CD4-positive, alpha-beta memory T cell (primary cell): ENCODE measurements around the gene ATXN7L1. TPM values are rescaled to one million over a fixed set of nuclear protein-coding genes. Genes with fewer than 3 reads are reported as not detected.
"Not testable (repeated sequence)": the region's sequence is repeated elsewhere in the genome, so short reads cannot be mapped to it uniquely, and the experiment has no call there.

Experiments used
- CTCF ChIA-PET: fragments of 350-600 bp; sonication (Branson Sonifier 250); formaldehyde crosslinking; loops from one replicate; lab custom pipeline; 2021; ENCODE audit warnings: inconsistent platforms; ENCODE audit not compliant: partially characterized antibody; lab: Charles Lee
- POLR2A ChIA-PET: fragments of 350-600 bp; sonication (Branson Sonifier 250); formaldehyde crosslinking; loops from one replicate; lab custom pipeline; 2021; ENCODE audit not compliant: partially characterized antibody; lab: Charles Lee
- DNase-seq, 5 donors: peaks; one replicate each; pipeline versions ENCODE4 v3.0.0 to v3.0.0-alpha.2; 2020 to 2022; ENCODE audit warnings: mixed read lengths in 1 of 5
- H3K27ac ChIP-seq: one replicate; pipeline ENCODE4 v1.7.0; 2013; ENCODE audit warnings: low read depth, low read length
- H3K27me3 ChIP-seq: 2 replicates; pipeline ENCODE4 v1.7.0; 2013; ENCODE audit warnings: mild to moderate bottlenecking, low read length, moderate library complexity; ENCODE audit not compliant: insufficient read depth
- H3K36me3 ChIP-seq: 2 replicates; pipeline ENCODE4 v1.7.0; 2013; ENCODE audit warnings: mild to moderate bottlenecking, low read length, moderate library complexity; ENCODE audit not compliant: insufficient read depth
- H3K4me1 ChIP-seq: 2 replicates; pipeline ENCODE4 v1.7.0; 2013; ENCODE audit warnings: mild to moderate bottlenecking, low read length, moderate library complexity; ENCODE audit not compliant: insufficient read depth
- H3K4me3 ChIP-seq, 2 donors: one replicate each; pipeline ENCODE4 v1.7.0; 2013; ENCODE audit warnings: low read length in 2 of 2, mild to moderate bottlenecking in 1 of 2
- H3K9me3 ChIP-seq, 2 donors: one replicate each; pipeline ENCODE4 v1.7.0; 2013; ENCODE audit warnings: low read length in 2 of 2, control low read depth in 1 of 2; ENCODE audit not compliant: control insufficient read depth in 1 of 2
- H3K27ac Mint-ChIP-seq, 7 donors: one replicate each; pipeline ENCODE4 v1.8.0; 2020 to 2021; ENCODE audit warnings: mixed read lengths in 7 of 7, mild to moderate bottlenecking in 6 of 7, inconsistent platforms in 3 of 7, moderate library complexity in 3 of 7
- H3K27me3 Mint-ChIP-seq, 2 donors: one replicate each; pipeline ENCODE4 v1.8.0; 2020 to 2021; ENCODE audit warnings: mixed read lengths in 2 of 2
- H3K36me3 Mint-ChIP-seq, 2 donors: one replicate each; pipeline ENCODE4 v1.8.0; 2020 to 2021; ENCODE audit warnings: mixed read lengths in 2 of 2, inconsistent platforms in 1 of 2, mild to moderate bottlenecking in 1 of 2
- H3K4me1 Mint-ChIP-seq, 4 donors: one replicate each; pipeline ENCODE4 v1.8.0; 2020 to 2021; ENCODE audit warnings: mixed read lengths in 4 of 4, mild to moderate bottlenecking in 1 of 4
- H3K4me3 Mint-ChIP-seq, 8 donors: one replicate each; pipeline ENCODE4 v1.8.0; 2020 to 2021; ENCODE audit warnings: mixed read lengths in 8 of 8, mild to moderate bottlenecking in 7 of 8, moderate library complexity in 6 of 8, inconsistent platforms in 3 of 8
- H3K9me3 Mint-ChIP-seq, 8 donors: one replicate each; pipeline ENCODE4 v1.8.0; 2020 to 2021; ENCODE audit warnings: mixed read lengths in 8 of 8, mild to moderate bottlenecking in 5 of 8, inconsistent platforms in 3 of 8, moderate library complexity in 1 of 8
- intact Hi-C: fragments of 100-400 bp; cut with micrococcal nuclease; formaldehyde crosslinking; loops from one replicate; pipeline ENCODE4 v1.15.1; 2023
- polyA plus RNA-seq, 2 donors: library from polyadenylated mRNA; unstranded; fragments of 300-500 nt; fragmentation: Illumina TruSeq; gene quantifications; one replicate each; pipeline ENCODE4 v1.2.3, GENCODE V29; 2021
- total RNA-seq, 2 experiments: library from RNA; stranded (reverse); gene quantifications; one replicate each; pipeline ENCODE4 v1.2.3, GENCODE V29; 2021

The ATXN7L1 gene
- total and polyA plus RNA-seq, 4 experiments from 2014 or later: 8.7 to 62.2 (median 42.6) TPM

- Histone ChIP-seq H3K9me3 (no peaks in the 10 kb centered on the region), H3K36me3 (peaks cover 45% of the 10 kb centered on the region), H3K4me1 (no peaks in the 10 kb centered on the region), H3K27ac (no peak overlapping the region), H3K27me3 (no peaks in the 10 kb centered on the region), H3K4me3 (no peak overlapping the region)
- H3K36me3 Mint-ChIP-seq: peaks cover 42 to 57% of the 10 kb centered on the region in 2 donors
- POLR2A ChIA-PET: no interaction called here
- CTCF ChIA-PET: interaction anchor here (1.0 to 1.4 kb wide), 2 partner anchors 11 to 553 kb away, joined by 3 to 5 read pairs; no protein-coding TSS in a partner anchor
- H3K4me1 Mint-ChIP-seq: peaks cover 0 to 2% (median 0%) of the 10 kb centered on the region in 4 donors
- no peak overlapping the region for H3K4me3 Mint-ChIP-seq
- H3K9me3 Mint-ChIP-seq: peaks cover 0 to 3% (median 0%) of the 10 kb centered on the region in 8 donors
- no peak for DNase-seq
- peak overlapping the region in 2 of 7 donors; percentile 0 to 62 for H3K27ac Mint-ChIP-seq
- intact Hi-C loops: no loop called here
- H3K27me3 Mint-ChIP-seq: no peaks in the 10 kb centered on the region
Measured at GRCh38 chr7:105611856-105612775, 264.3 kb downstream of the ATXN7L1 start.

DNA sequence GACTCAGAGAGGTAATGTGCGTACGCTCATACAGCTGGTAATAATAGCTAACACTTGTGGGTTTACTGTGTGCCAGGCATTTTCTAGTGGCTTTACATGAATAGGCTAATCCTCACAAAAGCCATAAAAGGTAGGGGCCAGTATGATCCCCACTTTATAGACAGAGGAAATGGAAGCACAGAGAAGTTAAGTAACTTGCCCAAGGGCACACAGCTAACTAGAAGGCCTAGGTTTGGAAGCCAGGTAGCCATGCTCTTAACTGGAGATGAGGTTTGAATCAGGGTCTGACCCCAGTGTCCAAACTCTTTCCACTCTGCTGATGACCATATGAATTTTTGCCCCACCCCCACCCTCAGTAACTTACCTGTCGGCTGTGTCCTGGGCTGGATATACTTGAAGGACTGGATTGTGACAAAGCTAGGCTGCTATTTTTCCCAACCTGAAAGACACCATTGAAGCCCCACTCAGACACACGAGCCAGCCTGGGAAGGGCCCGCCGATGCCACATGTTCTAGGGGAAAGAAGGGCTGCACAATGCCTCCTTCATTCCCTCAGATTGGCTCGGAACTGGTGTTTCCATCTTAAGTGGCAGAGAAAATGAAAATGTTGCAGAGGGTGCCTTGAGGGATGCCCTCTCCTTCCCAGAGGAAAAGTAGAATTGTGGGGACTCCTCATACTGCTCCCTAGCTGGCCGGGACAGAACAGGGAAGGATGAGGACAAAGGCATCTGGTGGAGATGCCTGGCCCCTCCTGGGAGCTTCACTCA lies 266.1 kb downstream of the ATXN7L1 start:
- H3K27ac Mint-ChIP-seq: peak overlapping the region in 2 of 7 donors; percentile 37 to 88
- no peak overlapping the region for H3K4me3 Mint-ChIP-seq
- Histone ChIP-seq H3K4me1 (no peaks in the 10 kb centered on the region), H3K36me3 (peaks cover 33% of the 10 kb centered on the region), H3K4me3 (no peak overlapping the region), H3K9me3 (no peaks in the 10 kb centered on the region), H3K27ac (no peak overlapping the region), H3K27me3 (no peaks in the 10 kb centered on the region)
- H3K36me3 Mint-ChIP-seq: peaks cover 35 to 46% of the 10 kb centered on the region in 2 donors
- DNase-seq: no peak
- intact Hi-C loops: no loop called here
- H3K4me1 Mint-ChIP-seq: peaks cover 0 to 2% (median 0%) of the 10 kb centered on the region in 4 donors
- ChIA-PET POLR2A (interaction anchor here (1.7 kb wide), 1 partner anchor 10 kb away, joined by 3 read pairs; no protein-coding TSS in a partner anchor), CTCF (no interaction called here)
- no peaks in the 10 kb centered on the region for H3K27me3 Mint-ChIP-seq
- peaks cover 0 to 3% (median 0%) of the 10 kb centered on the region in 8 donors for H3K9me3 Mint-ChIP-seq

DNA sequence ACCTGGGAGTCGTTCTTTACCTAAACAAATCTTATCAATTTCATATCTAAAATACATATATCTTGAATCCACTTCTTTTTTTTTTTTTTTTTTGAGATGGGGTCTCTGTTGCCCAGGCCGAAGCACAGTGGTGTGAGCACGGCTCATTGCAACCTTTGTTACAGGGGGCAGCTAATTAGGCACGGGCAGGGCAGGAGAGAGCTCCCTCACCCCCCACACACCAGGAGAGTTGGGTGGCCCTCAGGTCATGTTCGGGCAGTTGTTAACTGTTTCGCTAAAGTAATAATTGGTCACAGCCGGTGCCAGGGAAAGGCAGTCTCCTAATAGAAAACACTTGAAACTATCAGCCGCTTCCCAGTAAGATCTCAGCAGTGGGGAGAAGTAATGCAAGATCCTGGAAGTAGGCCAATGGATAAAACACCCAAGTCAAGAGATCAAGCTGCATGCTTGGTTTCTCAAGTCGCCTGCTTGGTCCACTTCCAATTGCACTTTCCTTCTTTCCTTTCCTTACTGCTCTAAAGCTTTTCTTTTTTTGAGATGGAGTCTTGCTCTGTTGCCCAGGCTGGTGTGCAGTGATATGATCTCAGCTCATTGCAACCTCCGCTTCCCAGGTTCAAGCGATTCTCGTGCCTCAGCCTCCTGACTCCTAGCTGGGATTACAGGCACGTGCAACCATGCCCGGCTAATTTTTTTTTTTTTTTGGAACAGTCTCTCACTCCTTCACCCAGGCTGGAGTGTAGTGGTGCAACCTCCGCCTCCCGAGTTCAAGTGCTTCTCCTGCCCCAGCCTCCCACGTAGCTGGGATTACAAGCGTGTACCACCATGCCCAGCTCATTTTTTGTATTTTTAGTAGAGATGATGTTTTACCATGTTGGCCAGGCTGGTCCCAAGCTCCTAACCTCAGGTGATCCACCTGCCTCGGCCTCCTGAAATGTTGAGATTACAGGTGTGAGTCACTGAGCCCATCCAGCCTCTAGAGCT lies 273.8 kb downstream of the ATXN7L1 start:
- Mint-ChIP-seq H3K27ac (no peak overlapping the region), H3K36me3 (peaks cover 5 to 15% of the 10 kb centered on the region in 2 donors), H3K27me3 (no peaks in the 10 kb centered on the region), H3K4me3 (no peak overlapping the region), H3K4me1 (peaks cover 0 to 2% (median under 1%) of the 10 kb centered on the region in 4 donors), H3K9me3 (peaks cover 0 to 5% (median 0%) of the 10 kb centered on the region in 8 donors)
- no peak for DNase-seq
- POLR2A ChIA-PET: no interaction called here
- CTCF ChIA-PET: interaction anchor here (0.8 to 1.0 kb wide), 3 partner anchors 12 to 18 kb away, joined by 3 to 4 read pairs (median 3); no protein-coding TSS in a partner anchor
- no peak overlapping the region for H3K27ac ChIP-seq
- intact Hi-C loops: no loop called here
- H3K27me3 ChIP-seq: no peaks in the 10 kb centered on the region
- H3K4me3 ChIP-seq: no peak overlapping the region
- no peaks in the 10 kb centered on the region for H3K9me3 ChIP-seq
- no peaks in the 10 kb centered on the region for H3K36me3 ChIP-seq
- H3K4me1 ChIP-seq: no peaks in the 10 kb centered on the region

GRCh38 chr7:105600720-105601550 lies 275.5 kb downstream of the ATXN7L1 start:
- Mint-ChIP-seq H3K4me3 (no peak overlapping the region), H3K36me3 (peaks cover 1 to 8% of the 10 kb centered on the region in 2 donors), H3K27ac (peak overlapping the region in 2 of 7 donors; percentile 20 to 49), H3K9me3 (peaks cover 0 to 5% (median 0%) of the 10 kb centered on the region in 8 donors), H3K4me1 (peaks cover 0 to 2% (median under 1%) of the 10 kb centered on the region in 4 donors), H3K27me3 (no peaks in the 10 kb centered on the region)
- POLR2A ChIA-PET: no interaction called here
- H3K27ac ChIP-seq: no peak overlapping the region
- DNase-seq: no peak
- intact Hi-C loops: no loop called here
- no peaks in the 10 kb centered on the region for H3K36me3 ChIP-seq
- CTCF ChIA-PET: interaction anchor here (1.4 to 1.5 kb wide), 2 partner anchors 11 to 12 kb away, joined by 4 to 5 read pairs; no protein-coding TSS in a partner anchor
- H3K4me3 ChIP-seq: no peak overlapping the region
- H3K27me3 ChIP-seq: no peaks in the 10 kb centered on the region
- no peaks in the 10 kb centered on the region for H3K4me1 ChIP-seq
- H3K9me3 ChIP-seq: no peaks in the 10 kb centered on the region

DNA sequence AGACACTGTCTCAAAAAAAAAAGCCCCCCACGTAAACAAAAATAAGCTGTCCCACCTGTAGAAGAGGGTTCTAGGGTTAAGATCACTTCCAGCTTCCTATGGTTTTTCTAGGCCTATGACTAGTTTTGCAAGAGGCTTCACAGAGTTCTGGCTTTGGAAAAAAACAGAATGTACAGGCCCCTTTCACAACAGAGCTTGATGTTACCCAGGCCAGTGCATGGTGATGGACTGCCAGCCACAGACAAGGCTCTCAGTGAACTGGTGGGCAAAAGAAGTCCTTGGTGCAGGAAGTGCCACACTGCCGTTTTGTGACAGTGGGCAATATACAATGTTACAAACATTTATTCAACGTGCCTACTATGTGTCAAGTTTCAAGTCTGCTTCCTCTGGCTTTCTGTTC lies 276.8 kb downstream of the ATXN7L1 start:
- peaks cover 0 to 2% (median 0%) of the 10 kb centered on the region in 4 donors for H3K4me1 Mint-ChIP-seq
- peaks cover 0 to 7% of the 10 kb centered on the region in 2 donors for H3K36me3 Mint-ChIP-seq
- intact Hi-C loops: no loop called here
- H3K36me3 ChIP-seq: no peaks in the 10 kb centered on the region
- H3K27ac Mint-ChIP-seq: peak overlapping the region in 1 of 7 donors; percentile 12
- no peaks in the 10 kb centered on the region for H3K27me3 Mint-ChIP-seq
- no peaks in the 10 kb centered on the region for H3K27me3 ChIP-seq
- ChIA-PET CTCF (interaction anchor here (1.1 to 1.4 kb wide), 3 partner anchors 9 to 681 kb away, joined by 3 to 4 read pairs (median 3); partner anchors contain the start of gene RINT1), POLR2A (interaction anchor here (0.9 kb wide), 1 partner anchor 11 kb away, joined by 3 read pairs; no protein-coding TSS in a partner anchor)
- H3K4me3 ChIP-seq: no peak overlapping the region
- H3K9me3 ChIP-seq: no peaks in the 10 kb centered on the region
- H3K4me3 Mint-ChIP-seq: no peak overlapping the region
- no peaks in the 10 kb centered on the region for H3K4me1 ChIP-seq
- no peak overlapping the region for H3K27ac ChIP-seq
- no peak for DNase-seq
- H3K9me3 Mint-ChIP-seq: peaks cover 0 to 5% (median 0%) of the 10 kb centered on the region in 8 donors

DNA sequence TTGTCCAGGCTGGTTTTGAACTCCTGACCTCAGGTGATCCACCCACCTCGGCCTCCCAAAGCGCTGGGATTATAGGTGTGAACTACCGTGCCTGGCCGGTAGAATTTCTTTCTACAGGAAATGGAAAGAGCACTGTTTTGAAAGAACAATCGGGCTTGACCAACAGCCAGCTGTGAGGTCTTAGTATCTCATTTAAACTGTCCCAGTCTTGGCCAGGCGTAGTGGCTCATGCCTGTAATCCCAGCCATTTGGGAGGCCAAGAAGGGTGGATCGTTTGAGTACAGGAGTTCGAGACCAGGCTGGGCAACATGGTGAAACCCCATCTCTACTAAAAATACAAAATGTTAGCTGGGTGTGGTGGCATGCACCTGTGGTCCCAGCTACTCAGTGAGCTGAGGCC lies 277.3 kb downstream of the ATXN7L1 start:
- DNase-seq, H3K27me3 Mint-ChIP-seq, H3K27me3 ChIP-seq, POLR2A ChIA-PET, H3K36me3 ChIP-seq, H3K9me3 ChIP-seq, intact Hi-C loops, H3K9me3 Mint-ChIP-seq, H3K4me1 ChIP-seq, H3K4me1 Mint-ChIP-seq, H3K36me3 Mint-ChIP-seq, H3K4me3 Mint-ChIP-seq, H3K27ac ChIP-seq, H3K27ac Mint-ChIP-seq, H3K4me3 ChIP-seq: not testable (repeated sequence)
- CTCF ChIA-PET: interaction anchor here (1.4 kb wide), 1 partner anchor 68 kb away, joined by 3 read pairs; the partner anchor contains the start of gene RINT1
